ENCODE results near the gene CCDC88A. TPM values are rescaled to one million over a fixed set of nuclear protein-coding genes. Genes with fewer than 3 reads are reported as not detected.
"Not testable (repeated sequence)": the region's sequence is repeated elsewhere in the genome, so short reads cannot be mapped to it uniquely, and the experiment has no call there.

The CCDC88A gene
- total and polyA plus RNA-seq, 2 experiments from 2014 or later: 12.2 to 31.0 TPM

- Histone ChIP-seq H3K27me3 (no peaks in the 10 kb centered on the region), H3K27ac (no peak overlapping the region), H4K20me1 (ENCODE audit: insufficient read depth, poor library complexity, severe bottlenecking) (no peaks in the 10 kb centered on the region), H3K4me3 (no peak overlapping the region), H3K36me3 (replicated peaks; ENCODE audit: insufficient read depth, low read depth) (no peaks in the 10 kb centered on the region), H3K9me2 (replicated peaks; ENCODE audit: insufficient read depth) (no peaks in the 10 kb centered on the region), H3K4me2 (no peak overlapping the region), H3K79me2 (no peaks in the 10 kb centered on the region), H2AFZ (no peak overlapping the region), H3K9me3 (ENCODE audit: low read depth) (no peaks in the 10 kb centered on the region), H3K4me1 (ENCODE audit: insufficient read depth) (no peaks in the 10 kb centered on the region)
- no peak for DNase-seq (ENCODE audit: low spot score)
- no peak for TF ChIP-seq EZH2phosphoT487 (IDR thresholded peaks at IDR 0.05; ENCODE audit: low read depth, severe bottlenecking, unreplicated experiment)
- TF ChIP-seq EZH2 (IDR thresholded peaks at IDR 0.05; ENCODE audit: borderline replicate concordance): no peak
- no peak for TF ChIP-seq CTCF (IDR thresholded peaks at IDR 0.05; ENCODE audit: poor library complexity)
- WGBS (ENCODE audit: low lambda C conversion rate, missing lambda C conversion rate): 96% methylated on average over 5 of the region's 5 CpGs
Observed at GRCh38 chr2:55245411-55245810, 174.2 kb downstream of the CCDC88A start.

GRCh38 chr2:55242617-55243016, 177.0 kb downstream of the CCDC88A start:
- 50% methylated on average over 1 of the region's 1 CpG for WGBS (ENCODE audit: low lambda C conversion rate, missing lambda C conversion rate)
- Histone ChIP-seq H2AFZ (no peak overlapping the region), H3K4me3 (no peak overlapping the region), H3K4me2 (no peak overlapping the region), H3K36me3 (replicated peaks; ENCODE audit: insufficient read depth, low read depth) (no peaks in the 10 kb centered on the region), H3K27me3 (no peaks in the 10 kb centered on the region), H3K27ac (no peak overlapping the region), H3K9me2 (replicated peaks; ENCODE audit: insufficient read depth) (no peaks in the 10 kb centered on the region), H3K9me3 (ENCODE audit: low read depth) (no peaks in the 10 kb centered on the region), H4K20me1 (ENCODE audit: insufficient read depth, poor library complexity, severe bottlenecking) (no peaks in the 10 kb centered on the region), H3K79me2 (no peaks in the 10 kb centered on the region), H3K4me1 (ENCODE audit: insufficient read depth) (no peaks in the 10 kb centered on the region)
- TF ChIP-seq EZH2phosphoT487 (IDR thresholded peaks at IDR 0.05; ENCODE audit: low read depth, severe bottlenecking, unreplicated experiment) (no peak), EZH2 (IDR thresholded peaks at IDR 0.05; ENCODE audit: borderline replicate concordance) (no peak), CTCF (IDR thresholded peaks at IDR 0.05; ENCODE audit: poor library complexity) (no peak)
- DNase-seq (ENCODE audit: low spot score): no peak

DNA sequence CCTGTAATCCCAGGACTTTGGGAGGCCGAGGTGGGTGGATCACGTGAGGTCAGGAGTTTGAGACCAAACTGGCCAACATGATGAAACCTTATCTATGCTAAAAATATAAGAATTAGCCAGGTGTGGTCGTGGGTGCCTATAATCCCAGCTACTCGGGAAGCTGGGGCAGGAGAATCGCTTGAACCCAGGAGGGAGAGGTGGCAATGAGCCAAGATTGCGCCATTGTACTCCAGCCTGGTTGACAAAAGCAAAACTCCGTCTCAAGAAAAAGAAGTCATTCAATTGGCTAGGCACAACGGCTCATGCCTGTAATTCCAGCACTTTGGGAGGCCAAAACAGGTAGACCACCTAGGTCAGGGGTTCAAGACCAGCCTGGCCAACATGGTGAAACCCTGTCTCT, 178.1 kb downstream of the CCDC88A start:
- H3K4me3 ChIP-seq; H3K4me2 ChIP-seq; H2AFZ ChIP-seq; H3K4me1 ChIP-seq (ENCODE audit: insufficient read depth); H3K27me3 ChIP-seq; H4K20me1 ChIP-seq (ENCODE audit: insufficient read depth, poor library complexity, severe bottlenecking); H3K36me3 ChIP-seq (replicated peaks; ENCODE audit: insufficient read depth, low read depth); H3K79me2 ChIP-seq; H3K9me3 ChIP-seq (ENCODE audit: low read depth); H3K27ac ChIP-seq; H3K9me2 ChIP-seq (replicated peaks; ENCODE audit: insufficient read depth); DNase-seq (ENCODE audit: low spot score): not testable (repeated sequence)
- WGBS (ENCODE audit: low lambda C conversion rate, missing lambda C conversion rate): 97% methylated on average over 8 of the region's 8 CpGs

GRCh38 chr2:55239656-55240222, 179.9 kb downstream of the CCDC88A start:
- Histone ChIP-seq H3K4me1 (ENCODE audit: insufficient read depth) (peaks cover under 1% of the 10 kb centered on the region), H3K79me2 (peaks cover 4% of the 10 kb centered on the region), H3K4me2 (no peak overlapping the region), H3K9me2 (replicated peaks; ENCODE audit: insufficient read depth) (no peaks in the 10 kb centered on the region), H4K20me1 (ENCODE audit: insufficient read depth, poor library complexity, severe bottlenecking) (no peaks in the 10 kb centered on the region), H3K36me3 (replicated peaks; ENCODE audit: insufficient read depth, low read depth) (no peaks in the 10 kb centered on the region), H3K9me3 (ENCODE audit: low read depth) (no peaks in the 10 kb centered on the region), H2AFZ (no peak overlapping the region), H3K4me3 (no peak overlapping the region), H3K27me3 (no peaks in the 10 kb centered on the region), H3K27ac (no peak overlapping the region)
- DNase-seq (ENCODE audit: low spot score): no peak
- TF ChIP-seq EZH2 (IDR thresholded peaks at IDR 0.05; ENCODE audit: borderline replicate concordance) (no peak), CTCF (IDR thresholded peaks at IDR 0.05; ENCODE audit: poor library complexity) (no peak), EZH2phosphoT487 (IDR thresholded peaks at IDR 0.05; ENCODE audit: low read depth, severe bottlenecking, unreplicated experiment) (no peak)
- WGBS (ENCODE audit: low lambda C conversion rate, missing lambda C conversion rate): 75% methylated on average over 4 of the region's 4 CpGs

Small RNA genes within 50 kb of the gene (small RNA-seq; reads per million reads assigned to genes)
- gene RF00019: not detected
- gene RNU6-221P: not detected
- not detected for gene RNU6-775P

Other genes starting within 250 kb of the CCDC88A start
- gene CLHC1, start 187.6 kb downstream of the CCDC88A start, total RNA-seq: 7.9 and 21.1 TPM in 2 replicates
- gene CLHC1, start 187.6 kb downstream of the CCDC88A start, polyA plus RNA-seq: 7.3 and 10.6 TPM in 2 replicates
- 1,542 and 1,777 TPM in 2 replicates for gene RPS27A, start 187.2 kb downstream of the CCDC88A start, total RNA-seq
- 601 and 608 TPM in 2 replicates for gene RPS27A, start 187.2 kb downstream of the CCDC88A start, polyA plus RNA-seq
- gene MTIF2, start 150.6 kb downstream of the CCDC88A start, total RNA-seq: 25.6 and 30.2 TPM in 2 replicates
- gene MTIF2, start 150.6 kb downstream of the CCDC88A start, polyA plus RNA-seq: 16.5 and 17.4 TPM in 2 replicates
- gene CFAP36, start 99.9 kb upstream of the CCDC88A start, total RNA-seq: 26.1 and 26.5 TPM in 2 replicates
- 31.0 and 35.4 TPM in 2 replicates for gene CFAP36, start 99.9 kb upstream of the CCDC88A start, polyA plus RNA-seq
- gene PPP4R3B, start 197.8 kb upstream of the CCDC88A start, total RNA-seq: 54.0 and 54.3 TPM in 2 replicates
- gene PPP4R3B, start 197.8 kb upstream of the CCDC88A start, polyA plus RNA-seq: 29.6 and 30.1 TPM in 2 replicates

Measured in hepatocyte (in vitro differentiated cells).